ENCODE results near the gene CTCF.
"Not testable (repeated sequence)": the region's sequence is repeated elsewhere in the genome, so short reads cannot be mapped to it uniquely, and the experiment has no call there.

DNA sequence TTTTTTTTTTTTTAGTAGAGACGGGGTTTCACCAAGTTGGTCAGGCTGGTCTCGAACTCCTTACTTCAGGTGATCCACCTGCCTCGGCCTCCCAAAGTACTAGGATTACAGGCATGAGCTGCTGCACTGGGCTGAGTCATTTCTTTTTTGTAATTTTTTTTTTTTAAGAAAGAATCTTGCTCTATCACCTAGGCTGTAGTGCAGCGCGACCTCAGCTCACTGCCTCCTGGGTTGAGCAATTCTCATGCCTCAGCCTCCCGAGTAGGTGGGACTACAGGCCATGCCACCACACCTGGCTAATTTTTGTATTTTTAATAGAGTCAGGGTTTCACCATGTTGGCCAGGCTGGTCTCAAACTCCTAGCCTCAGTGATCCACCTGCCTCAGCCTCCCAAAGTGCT is 28.3 kb upstream of the CTCF start:
- TF ChIP-seq, protein P1, sequence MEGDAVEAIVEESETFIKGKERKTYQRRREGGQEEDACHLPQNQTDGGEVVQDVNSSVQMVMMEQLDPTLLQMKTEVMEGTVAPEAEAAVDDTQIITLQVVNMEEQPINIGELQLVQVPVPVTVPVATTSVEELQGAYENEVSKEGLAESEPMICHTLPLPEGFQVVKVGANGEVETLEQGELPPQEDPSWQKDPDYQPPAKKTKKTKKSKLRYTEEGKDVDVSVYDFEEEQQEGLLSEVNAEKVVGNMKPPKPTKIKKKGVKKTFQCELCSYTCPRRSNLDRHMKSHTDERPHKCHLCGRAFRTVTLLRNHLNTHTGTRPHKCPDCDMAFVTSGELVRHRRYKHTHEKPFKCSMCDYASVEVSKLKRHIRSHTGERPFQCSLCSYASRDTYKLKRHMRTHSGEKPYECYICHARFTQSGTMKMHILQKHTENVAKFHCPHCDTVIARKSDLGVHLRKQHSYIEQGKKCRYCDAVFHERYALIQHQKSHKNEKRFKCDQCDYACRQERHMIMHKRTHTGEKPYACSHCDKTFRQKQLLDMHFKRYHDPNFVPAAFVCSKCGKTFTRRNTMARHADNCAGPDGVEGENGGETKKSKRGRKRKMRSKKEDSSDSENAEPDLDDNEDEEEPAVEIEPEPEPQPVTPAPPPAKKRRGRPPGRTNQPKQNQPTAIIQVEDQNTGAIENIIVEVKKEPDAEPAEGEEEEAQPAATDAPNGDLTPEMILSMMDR (IDR thresholded peaks at IDR 0.05) = not testable (repeated sequence)
- not testable (repeated sequence) for TF ChIP-seq POLR2A, POLR2AphosphoS5 (IDR thresholded peaks at IDR 0.05)

Measured in suprapubic skin (tissue), 4 donors.